ENCODE results near the gene PBX1. TPM values are rescaled to one million over a fixed set of nuclear protein-coding genes. Genes with fewer than 3 reads are reported as not detected.

PBX1 gene
- total and polyA plus RNA-seq, 2 of the 4 experiments (the other 2 are of a cell fraction): 13.9 to 17.9 TPM

DNA sequence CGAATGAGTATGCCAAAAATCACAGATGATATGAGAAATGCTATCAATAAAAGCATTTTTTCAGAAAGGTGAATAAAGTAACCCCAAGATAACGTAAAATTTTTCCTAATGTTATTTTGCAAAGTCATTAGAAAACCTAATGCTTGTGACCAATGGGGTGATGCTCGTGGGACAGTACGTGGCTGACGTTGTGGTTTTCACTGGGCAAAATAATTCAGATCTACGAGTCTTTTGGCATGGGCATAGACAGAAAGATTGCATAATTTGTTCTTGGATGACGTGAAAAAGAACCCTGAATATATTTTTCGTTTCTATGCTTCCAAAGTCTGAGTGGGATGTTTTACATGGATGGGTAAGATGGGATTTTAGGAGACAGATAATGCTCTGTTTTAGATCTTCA, 71.0 kb downstream of the PBX1 start:
- H3K4me3 ChIP-seq (ENCODE audit: insufficient read depth, low read depth, low read length): no peak overlapping the region
- ChIA-PET CTCF (no interaction called here), POLR2A (ENCODE audit: unreplicated experiment) (no interaction called here)
- H3K14ac ChIP-seq (replicated peaks; ENCODE audit: low read depth, low read length): no peak overlapping the region
- H3K9ac ChIP-seq (ENCODE audit: low read depth, low read length): no peak overlapping the region
- H2AFZ ChIP-seq (replicated peaks; ENCODE audit: low read length, poor library complexity): no peak overlapping the region
- no peak overlapping the region for H3K23ac ChIP-seq (ENCODE audit: low read depth, low read length)
- ATAC-seq (ENCODE audit: low read depth): no peak
- no peaks in the 10 kb centered on the region for H4K20me1 ChIP-seq (ENCODE audit: insufficient read depth, low read length)
- no peak overlapping the region for H3K56ac ChIP-seq (ENCODE audit: extremely low read depth, insufficient read depth, low read length)
- no peak overlapping the region for H2AK5ac ChIP-seq (ENCODE audit: low read depth, low read length)
- dilution Hi-C loops (cut with HindIII; ENCODE audit: low sequenced_read_pairs, unreplicated experiment) (no loop called here), in situ Hi-C loops (cut with MboI; ENCODE audit: low sequenced_read_pairs) (no loop called here), intact Hi-C loops (cut with micrococcal nuclease) (loop anchor here (5.0 kb wide), 1 partner anchor 808 kb away; no protein-coding TSS in a partner anchor)
- no peaks in the 10 kb centered on the region for H3K27me3 ChIP-seq (ENCODE audit: control insufficient read depth, insufficient read depth, low read length)
- no peak overlapping the region for H3K4ac ChIP-seq (ENCODE audit: low read depth, low read length)
- no peak overlapping the region for H4K8ac ChIP-seq (ENCODE audit: low read depth in 2 of 2, low read length in 2 of 2)
- H2BK5ac ChIP-seq (ENCODE audit: low read depth, low read length, poor library complexity, severe bottlenecking): no peak overlapping the region
- no peak overlapping the region for H4K5ac ChIP-seq (ENCODE audit: low read depth, low read length)
- H3K9me1 ChIP-seq (ENCODE audit: insufficient read depth, low read length): no peaks in the 10 kb centered on the region
- no peaks in the 10 kb centered on the region for H3K9me3 ChIP-seq (ENCODE audit: control insufficient read depth, insufficient read depth, low read length)
- 82% methylated on average over 5 of the region's 8 CpGs; no CpG with 5 or more reads in 1 of the 2 experiments for WGBS, 2 experiments (ENCODE audit: extremely low coverage in 2 of 2, insufficient read length in 1 of 2)
- no peak overlapping the region for H2BK15ac ChIP-seq (ENCODE audit: low read depth, low read length)
- no peak for TF ChIP-seq FOS (IDR thresholded peaks at IDR 0.05; ENCODE audit: low read depth, low read length)
- no peak overlapping the region for H3K4me2 ChIP-seq (ENCODE audit: low read depth, low read length)
- no peak overlapping the region for H3K27ac ChIP-seq (ENCODE audit: insufficient read depth, low read length)
- no peak overlapping the region for H2BK20ac ChIP-seq (ENCODE audit: low read depth, low read length)
- no TSS peak for BruUV-seq (replicated peaks)
- no peak for DNase-seq
- H2AK9ac ChIP-seq (replicated peaks; ENCODE audit: low read depth, low read length, poor library complexity): no peak overlapping the region
- peaks cover 2% of the 10 kb centered on the region; the same call in 1 of the 2 replicates for H3K4me1 ChIP-seq (ENCODE audit: control insufficient read depth, insufficient read depth, low read length)
- no peak overlapping the region for H4K91ac ChIP-seq (ENCODE audit: insufficient read depth, low read depth, low read length)
- H3K79me1 ChIP-seq (ENCODE audit: low read depth in 1 of 2, low read length in 2 of 2): peaks cover 0 to 7% of the 10 kb centered on the region in 2 experiments; a peak in 1 of 4 replicates
- H3K36me3 ChIP-seq (ENCODE audit: control insufficient read depth, insufficient read depth, low read length): peaks cover 18% of the 10 kb centered on the region
- H3K18ac ChIP-seq (ENCODE audit: low read depth, low read length): no peak overlapping the region
- H2BK120ac ChIP-seq (ENCODE audit: low read depth, low read length): no peak overlapping the region
